Measurements from ENCODE around the gene MAJIN.

The MAJIN gene

GRCh38 chr11:64892411-64892831, 79.5 kb downstream of the MAJIN start:
- DNase-seq (ENCODE audit: low read depth in 2 of 2), result no peak

- no peak for DNase-seq (ENCODE audit: low read depth in 2 of 2)
Measured at GRCh38 chr11:64891880-64892279, 80.0 kb downstream of the MAJIN start.

- no peak for DNase-seq (ENCODE audit: low read depth in 2 of 2)
Measured at GRCh38 chr11:64891215-64891848, 80.6 kb downstream of the MAJIN start.

GRCh38 chr11:64890522-64890939, 81.4 kb downstream of the MAJIN start:
- DNase-seq (ENCODE audit: low read depth in 2 of 2), result no peak

- DNase-seq (ENCODE audit: low read depth in 2 of 2), result no peak
Measured at GRCh38 chr11:64888729-64889511, 83.0 kb downstream of the MAJIN start.

- no peak for DNase-seq (ENCODE audit: low read depth in 2 of 2)
Measured at GRCh38 chr11:64888406-64888728, 83.5 kb downstream of the MAJIN start.

Measured in activated CD8-positive, alpha-beta memory T cell treated with anti-CD3 and anti-CD28 coated beads for 4 hours (primary cell).